Bone marrow (tissue), 2 donors: ENCODE data around the gene TPO.
"Not testable (repeated sequence)": the region's sequence is repeated elsewhere in the genome, so short reads cannot be mapped to it uniquely, and the experiment has no call there.

ENCODE experiments used
- DNase-seq, 2 donors: peaks; one replicate each; lab custom pipeline; 2025; lab: John Stamatoyannopoulos, UW

Gene TPO

GRCh38 chr2:1556776-1557466 lies 143.7 kb downstream of the TPO start:
- DNase-seq, result no peak

DNA sequence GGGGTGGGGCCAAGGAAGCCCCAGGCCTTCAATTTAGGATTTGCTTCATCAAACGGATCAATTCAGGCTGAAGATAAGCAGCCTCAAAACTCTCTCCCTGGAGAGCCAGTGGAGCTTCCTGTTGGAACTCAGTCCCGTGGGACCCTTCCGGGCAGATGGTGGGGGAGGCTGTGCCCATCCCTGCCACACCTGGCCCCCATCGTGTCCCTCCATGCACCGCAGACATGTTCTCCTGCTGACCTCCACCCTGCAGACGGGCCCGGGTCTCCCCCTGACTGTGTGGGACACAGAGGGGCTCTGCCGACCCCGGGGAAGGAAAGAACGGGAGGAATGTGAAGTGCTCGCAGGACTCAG lies 144.2 kb downstream of the TPO start:
- DNase-seq, result no peak

DNA sequence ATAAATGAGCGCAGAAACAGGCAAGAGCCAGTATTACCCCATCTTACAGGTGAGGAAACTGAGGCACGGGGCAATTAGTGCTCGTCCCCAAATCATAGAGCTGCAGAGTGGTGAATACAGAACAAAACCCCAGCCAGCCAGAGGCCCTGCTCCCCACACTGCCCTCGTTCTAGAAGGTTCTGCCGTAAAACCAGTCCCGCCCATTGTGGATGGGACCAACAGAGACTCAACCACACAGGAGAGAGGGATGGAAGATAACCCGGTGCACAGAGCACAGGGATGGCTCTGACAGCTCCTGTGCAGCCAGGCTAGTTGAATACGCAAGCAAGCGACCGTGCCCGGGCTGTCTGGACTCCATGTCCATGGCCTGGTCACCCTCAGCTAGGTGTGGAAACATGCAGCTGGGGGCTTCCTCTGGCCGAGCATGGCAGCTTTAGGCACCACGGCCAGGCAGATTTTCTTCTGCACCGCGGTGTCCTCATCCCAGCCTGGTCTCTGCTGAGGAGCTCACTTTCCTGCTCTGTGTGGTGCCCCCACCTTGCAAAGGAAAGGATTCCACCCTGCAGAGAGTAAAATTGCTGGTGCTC lies 146.4 kb downstream of the TPO start:
- no peak for DNase-seq

DNA sequence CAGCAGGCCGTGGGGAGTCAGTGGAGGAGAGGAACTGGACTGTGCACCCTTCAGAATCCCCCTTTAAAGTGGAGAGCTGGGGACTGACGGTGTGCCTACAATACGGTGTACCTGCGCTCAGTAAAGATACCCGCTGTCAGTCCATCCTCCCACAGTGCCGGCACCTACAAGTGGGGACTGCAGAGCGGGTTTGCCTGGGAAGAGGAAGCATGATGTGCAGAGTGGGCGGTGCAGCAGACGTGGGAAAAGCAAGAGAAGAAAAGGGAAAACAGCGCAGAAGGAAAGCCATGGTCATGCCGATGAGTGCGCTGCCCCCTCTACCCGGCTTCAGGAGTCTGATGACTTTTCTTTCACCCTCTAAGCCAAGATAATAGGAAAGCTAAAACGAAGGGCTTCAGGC lies 148.0 kb downstream of the TPO start:
- DNase-seq, result no peak

GRCh38 chr2:1561811-1562421 lies 148.7 kb downstream of the TPO start:
- DNase-seq, result no peak

DNA sequence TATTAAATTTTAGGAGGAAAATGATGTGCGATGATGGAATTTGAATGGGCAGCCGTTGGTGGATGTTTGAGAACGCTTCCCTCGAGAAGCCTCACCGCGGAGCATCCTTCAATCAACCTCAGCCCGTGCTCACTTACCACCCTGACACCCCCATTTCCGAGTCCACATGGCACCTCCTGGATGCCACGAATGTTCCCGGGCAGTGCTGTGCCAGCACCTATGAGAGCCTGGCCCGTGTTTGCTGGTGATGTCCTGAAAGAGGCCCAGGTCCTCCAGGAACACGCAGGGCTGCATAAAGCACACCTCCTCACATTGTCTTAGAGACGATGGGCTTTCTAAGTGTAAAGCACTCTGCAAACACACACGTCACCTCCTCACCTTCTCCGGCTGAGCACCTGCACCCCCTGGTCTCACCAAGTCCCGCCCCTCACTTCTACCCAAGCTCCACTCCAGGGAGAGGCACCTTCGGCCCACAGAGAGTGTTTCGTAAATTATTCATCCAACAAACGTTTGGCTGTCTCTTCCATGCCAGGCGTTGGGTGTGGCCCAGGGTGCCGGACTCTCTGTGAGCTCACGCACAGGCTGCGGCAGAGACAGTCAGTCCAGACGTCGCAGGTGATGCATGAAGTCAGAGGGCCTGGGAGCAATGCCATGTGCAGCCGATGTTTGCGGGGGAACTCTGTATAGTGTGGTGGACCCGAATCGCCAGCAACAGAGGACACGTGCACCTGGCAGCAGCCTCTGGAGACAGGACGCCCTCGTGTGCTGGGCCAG lies 150.0 kb downstream of the TPO start:
- no peak for DNase-seq

DNA sequence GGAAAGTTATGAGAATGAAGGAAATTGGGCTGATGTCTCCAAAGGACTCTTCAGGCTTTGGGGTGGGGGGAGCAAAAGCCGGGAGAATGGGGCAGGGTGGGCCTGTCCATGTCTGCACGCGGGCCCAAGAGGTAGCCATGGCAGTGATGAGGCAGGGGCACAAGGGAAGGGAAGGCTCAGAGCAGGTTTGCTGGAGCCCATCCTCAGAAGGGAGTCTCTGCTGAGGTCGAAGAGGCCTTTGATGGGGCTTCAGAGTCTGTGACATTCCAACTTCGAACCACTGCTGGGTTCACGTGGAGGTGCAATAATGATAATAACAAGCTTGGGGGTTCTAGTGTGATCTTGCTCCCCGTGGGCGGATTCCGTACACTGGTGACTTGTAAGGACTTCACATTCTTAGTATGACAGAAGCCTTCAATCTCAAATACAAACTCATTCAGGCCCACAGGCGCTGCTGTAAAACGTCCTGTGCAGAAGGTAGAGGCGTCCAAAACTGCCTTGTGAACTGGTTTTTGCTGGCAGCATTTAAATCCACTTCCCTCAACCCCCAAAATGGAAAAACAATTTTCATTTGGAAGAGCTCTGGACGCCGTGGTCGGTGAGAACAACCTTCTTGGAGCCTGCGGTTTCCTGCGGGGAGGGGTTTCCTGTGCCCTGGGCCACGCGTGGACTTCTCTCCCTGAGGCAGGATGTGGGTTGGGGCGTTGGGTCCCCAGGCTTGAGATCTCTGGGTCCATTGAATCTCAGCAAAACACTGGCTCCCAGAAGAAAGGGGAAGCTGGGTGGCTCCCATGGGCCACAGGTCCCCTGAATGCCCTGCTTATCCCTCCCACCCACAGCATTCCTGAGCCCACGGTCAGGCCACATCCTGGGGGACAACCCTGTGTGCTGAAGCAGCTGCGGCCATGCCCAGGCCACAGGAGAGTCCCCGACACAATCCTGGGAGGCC lies 151.0 kb downstream of the TPO start:
- no peak for DNase-seq

- no peak for DNase-seq
These were observed 154.5 kb downstream of the TPO start for GRCh38 chr2:1567556-1568344.

GRCh38 chr2:1568345-1568668 lies 155.0 kb downstream of the TPO start:
- not testable (repeated sequence) for DNase-seq

DNA sequence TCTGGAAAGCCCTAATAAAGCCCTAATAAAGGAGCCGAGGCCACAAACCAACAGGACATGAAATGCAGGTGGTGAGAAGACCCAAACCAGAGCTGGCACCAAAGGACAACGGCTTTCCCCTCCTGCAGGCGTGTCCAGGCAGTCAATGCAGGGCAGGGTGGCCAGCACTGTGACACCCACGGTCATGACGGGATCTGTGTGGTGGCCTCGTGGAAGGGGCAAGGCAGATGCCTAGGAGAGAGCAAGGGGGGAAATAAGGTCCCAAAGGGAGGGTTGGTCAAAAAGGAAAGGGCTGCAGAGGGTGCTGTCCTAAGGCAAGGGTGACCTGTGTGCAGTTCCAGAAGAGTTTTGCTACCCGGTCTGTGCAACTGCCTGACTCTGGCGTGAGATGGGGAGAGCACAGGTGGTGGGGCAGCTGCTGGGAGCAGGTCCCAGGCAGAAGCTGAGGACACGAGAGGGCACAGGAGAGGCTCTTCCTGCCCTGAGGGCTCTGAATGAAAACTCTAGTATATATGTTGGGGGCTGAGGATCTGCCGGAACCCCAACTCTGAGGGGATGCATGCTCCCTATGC lies 156.7 kb downstream of the TPO start:
- no peak for DNase-seq

DNA sequence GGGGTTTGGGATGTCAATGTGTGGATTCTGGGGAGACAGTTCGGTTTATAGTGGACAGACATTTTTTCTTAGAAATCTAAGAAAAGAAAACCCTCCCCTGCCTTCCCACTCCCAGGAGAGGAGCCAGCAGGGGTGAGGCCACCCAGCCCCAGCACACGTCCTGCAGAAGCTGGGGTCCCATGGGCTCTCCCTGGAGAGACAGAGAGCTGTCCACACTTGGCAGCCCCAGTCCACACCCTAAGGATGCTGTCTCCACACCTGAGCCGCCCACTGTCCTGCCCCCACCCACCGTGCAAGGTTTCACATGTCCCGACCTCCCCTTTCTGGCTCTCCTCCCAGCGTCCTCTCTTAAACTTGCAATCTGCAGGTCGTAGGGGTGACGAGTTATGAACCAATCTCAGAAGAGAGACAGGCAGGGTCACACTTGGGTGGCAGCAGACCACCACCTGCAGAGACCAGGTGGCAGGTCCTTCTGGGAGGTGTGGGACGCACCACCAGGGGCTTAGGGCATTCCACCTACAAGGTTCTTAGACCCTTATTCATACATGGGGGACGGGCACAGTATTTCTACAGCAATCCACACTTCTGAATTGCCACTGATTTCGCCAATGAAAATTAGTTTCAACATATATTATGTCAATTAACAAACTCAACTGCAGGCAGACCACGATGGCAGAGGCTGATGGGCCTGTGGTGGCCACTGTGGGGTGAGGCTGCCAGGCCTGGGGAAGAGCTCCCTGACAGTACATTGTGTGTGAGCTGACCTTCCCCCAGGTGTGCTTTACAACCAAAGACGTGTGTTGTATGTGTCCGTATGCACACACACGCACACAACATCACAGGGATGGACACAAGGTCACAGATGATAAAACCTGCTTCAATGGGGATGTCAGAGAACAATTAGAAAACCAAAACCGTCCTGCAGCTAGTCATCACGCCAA lies 158.5 kb downstream of the TPO start:
- DNase-seq, result no peak

DNA sequence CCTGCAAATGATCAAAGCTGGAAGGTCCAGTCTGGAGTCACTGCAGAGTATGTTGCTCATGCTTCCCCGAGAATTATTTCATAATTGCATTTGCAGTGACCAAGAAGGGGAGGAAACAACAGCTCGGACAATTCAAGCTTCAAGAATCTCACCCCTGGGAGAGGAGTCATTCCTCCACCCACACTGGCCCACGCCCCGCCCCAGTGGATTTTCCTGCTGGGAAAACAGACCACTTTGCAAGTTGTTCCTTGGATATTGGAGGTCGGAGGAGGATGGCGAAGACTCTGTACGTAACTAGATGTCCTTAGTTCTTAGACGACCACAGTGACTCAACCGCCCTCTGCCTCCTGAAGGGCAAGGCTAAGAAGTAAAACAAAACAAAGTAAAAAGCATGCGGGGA lies 159.4 kb downstream of the TPO start:
- no peak for DNase-seq

DNA sequence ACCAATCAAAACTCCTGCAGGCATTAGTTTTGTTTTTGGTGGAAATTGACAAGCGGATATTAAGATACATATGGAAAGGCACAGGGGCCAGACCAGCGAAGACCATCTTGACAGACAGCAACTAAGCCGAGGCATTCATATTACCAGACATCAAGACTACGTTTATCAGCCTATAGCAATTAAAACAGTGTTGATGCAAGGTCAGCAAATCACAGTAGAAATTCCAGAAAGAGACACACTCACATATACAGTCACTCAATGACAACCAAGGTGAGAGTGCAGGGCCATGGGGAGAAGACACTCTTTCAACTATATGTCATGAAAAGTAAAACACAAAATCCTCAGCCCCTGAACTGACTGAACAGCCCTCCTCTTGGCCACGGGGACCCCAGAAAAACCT lies 164.6 kb downstream of the TPO start:
- no peak for DNase-seq

DNA sequence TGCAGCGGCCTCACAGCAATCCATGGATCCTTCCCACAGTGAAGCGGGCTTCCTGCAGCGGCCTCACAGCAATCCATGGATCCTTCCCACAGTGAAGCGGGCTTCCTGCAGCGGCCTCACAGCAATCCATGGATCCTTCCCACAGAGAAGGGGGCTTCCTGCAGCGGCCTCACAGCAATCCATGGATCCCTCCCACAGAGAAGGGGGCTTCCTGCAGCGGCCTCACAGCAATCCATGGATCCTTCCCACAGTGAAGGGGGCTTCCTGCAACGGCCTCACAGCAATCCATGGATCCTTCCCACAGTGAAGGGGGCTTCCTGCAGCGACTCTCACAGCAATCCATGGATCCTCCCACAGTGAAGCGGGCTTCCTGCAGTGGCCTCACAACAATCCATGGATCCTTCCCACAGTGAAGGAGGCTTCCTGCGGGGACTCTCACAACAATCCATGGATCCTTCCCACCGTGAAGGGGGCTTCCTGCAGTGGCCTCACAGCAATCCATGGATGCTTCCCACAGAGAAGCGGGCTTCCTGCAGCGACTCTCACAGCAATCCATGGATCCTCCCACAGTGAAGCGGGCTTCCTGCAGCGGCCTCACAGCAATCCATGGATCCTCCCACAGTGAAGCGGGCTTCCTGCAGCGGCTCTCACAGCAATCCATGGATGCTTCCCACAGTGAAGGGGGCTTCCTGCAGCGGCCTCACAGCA lies 168.1 kb downstream of the TPO start:
- DNase-seq, result not testable (repeated sequence)

DNA sequence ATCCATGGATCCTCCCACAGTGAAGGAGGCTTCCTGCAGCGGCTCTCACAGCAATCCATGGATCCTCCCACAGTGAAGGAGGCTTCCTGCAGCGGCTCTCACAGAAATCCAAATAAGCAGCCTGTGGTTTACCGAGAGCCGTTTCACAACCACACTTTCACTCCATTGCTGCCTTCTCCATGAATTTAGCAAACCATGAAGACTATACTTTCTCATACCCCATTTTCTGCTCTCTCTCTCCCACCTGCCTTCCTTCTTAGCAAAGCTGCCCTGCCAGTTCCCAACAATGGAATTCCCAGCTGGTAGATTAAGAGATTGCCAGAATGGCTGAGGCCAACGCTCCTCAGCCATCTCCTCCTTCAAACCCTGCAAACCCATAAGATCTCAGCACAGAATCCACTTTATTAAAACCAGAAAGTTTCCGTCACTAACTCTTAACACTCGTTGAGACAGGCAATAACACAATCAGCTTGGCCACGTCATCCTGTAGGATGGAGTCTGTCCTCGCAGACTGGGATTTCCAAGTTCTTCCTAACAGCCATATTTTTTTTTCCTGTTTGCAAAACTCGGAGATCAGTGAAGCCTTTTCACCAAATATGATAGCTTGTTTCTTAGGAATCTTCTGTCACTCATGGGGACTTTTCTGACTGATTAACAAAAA lies 168.8 kb downstream of the TPO start:
- DNase-seq, result no peak

DNA sequence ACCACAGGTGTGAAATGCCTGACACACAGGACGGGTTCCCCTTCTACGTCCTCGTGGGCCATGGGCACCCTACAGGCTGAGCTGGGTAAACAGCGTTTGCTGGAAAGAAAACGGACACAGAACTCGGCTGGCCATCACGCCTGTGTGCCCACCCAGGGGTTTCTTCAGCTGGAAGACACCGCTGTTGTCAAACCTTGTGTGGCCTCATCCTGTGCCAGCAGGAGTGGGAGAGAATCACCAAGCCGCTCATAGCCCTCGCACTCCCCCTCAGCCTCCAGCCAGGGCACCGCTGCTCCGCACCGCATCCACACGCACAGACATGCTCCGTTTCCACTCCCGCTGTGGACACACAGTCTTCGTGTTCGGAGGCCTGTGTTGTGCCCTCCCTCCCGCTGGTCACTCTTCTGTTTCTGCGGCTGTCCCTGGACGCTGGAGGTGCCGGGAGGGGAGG lies 169.7 kb downstream of the TPO start:
- no peak for DNase-seq

DNA sequence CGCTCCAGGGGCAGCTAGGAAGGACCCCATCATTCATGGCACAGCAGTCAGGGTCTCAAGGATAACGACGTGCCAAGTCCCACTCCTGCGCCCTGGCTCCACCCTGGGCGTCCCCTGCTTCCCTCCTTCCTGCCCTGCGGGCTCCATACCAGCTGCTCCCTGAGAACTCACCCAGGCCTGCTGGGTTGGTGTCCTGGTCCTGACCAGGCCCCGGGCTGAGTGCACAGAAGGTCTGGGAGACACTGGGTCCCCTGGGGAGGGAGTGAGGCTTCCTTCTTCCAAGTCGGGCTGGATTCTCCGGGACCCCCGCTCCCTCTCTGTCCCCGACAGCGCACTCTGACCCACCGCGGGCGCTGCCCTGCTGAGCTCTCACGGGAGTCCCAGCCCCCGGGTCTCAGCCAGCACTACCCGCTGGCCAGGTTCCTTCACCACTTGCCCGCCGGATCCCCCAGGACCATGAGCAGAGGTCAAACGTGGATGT lies 170.8 kb downstream of the TPO start:
- no peak for DNase-seq
